ENCODE measurements around the gene GRIN2D.
"Not testable (repeated sequence)": the region's sequence is repeated elsewhere in the genome, so short reads cannot be mapped to it uniquely, and the experiment has no call there.

Gene GRIN2D

GRCh38 chr19:48372904-48373303 lies 20.6 kb upstream of the GRIN2D start:
- no peak for DNase-seq

- no peak for DNase-seq
Measured at GRCh38 chr19:48373567-48373966, 19.9 kb upstream of the GRIN2D start.

GRCh38 chr19:48378194-48378570 lies 15.3 kb upstream of the GRIN2D start:
- DNase-seq, result no peak

- no peak for DNase-seq
Measured at GRCh38 chr19:48379058-48379457, 14.4 kb upstream of the GRIN2D start.

GRCh38 chr19:48381178-48381950 lies 12.1 kb upstream of the GRIN2D start:
- no peak for DNase-seq

GRCh38 chr19:48382286-48382685 lies 11.2 kb upstream of the GRIN2D start:
- DNase-seq, result no peak

GRCh38 chr19:48385461-48386087 lies 7.9 kb upstream of the GRIN2D start:
- no peak for DNase-seq

GRCh38 chr19:48386981-48387380 lies 6.5 kb upstream of the GRIN2D start:
- no peak for DNase-seq

- peak; percentile 81 for DNase-seq
Measured at GRCh38 chr19:48390188-48391099, 3.0 kb upstream of the GRIN2D start.

- DNase-seq, result peak; percentile 88
Measured at GRCh38 chr19:48391100-48392005, 2.1 kb upstream of the GRIN2D start, which contains the start of gene KDELR1. Gene KDELR1 (minus strand): TSS chr19:48391551. CDS start chr19:48391358, 193 bp downstream.

GRCh38 chr19:48392006-48392344 lies 1.5 kb upstream of the GRIN2D start:
- DNase-seq, result not testable (repeated sequence)

- DNase-seq, result no peak
Measured at GRCh38 chr19:48392860-48393558, 459 bp upstream of the GRIN2D start.

- no peak for DNase-seq
Measured at GRCh38 chr19:48394331-48395169, 1.1 kb downstream of the GRIN2D start.

- DNase-seq, result no peak
Measured at GRCh38 chr19:48395170-48395455, 1.6 kb downstream of the GRIN2D start.

GRCh38 chr19:48395499-48395898 lies 2.0 kb downstream of the GRIN2D start:
- DNase-seq, result no peak

GRCh38 chr19:48396016-48396823 lies 2.8 kb downstream of the GRIN2D start:
- no peak for DNase-seq

- DNase-seq, result no peak
Measured at GRCh38 chr19:48396824-48397176, 3.3 kb downstream of the GRIN2D start.

- DNase-seq, result no peak
Measured at GRCh38 chr19:48397263-48398101, 4.0 kb downstream of the GRIN2D start.

- DNase-seq, result peak; percentile 40
Measured at GRCh38 chr19:48398102-48398374, 4.6 kb downstream of the GRIN2D start.

All from left hindlimb (tissue), 1 donor.